ENCODE measurements around the gene AMPH. TPM values are rescaled to one million over a fixed set of nuclear protein-coding genes. Genes with fewer than 3 reads are reported as not detected.

The AMPH gene
- total RNA-seq, 4 donors from 2014 or later = 3.5 to 37.0 (median 10.9) TPM

DNA sequence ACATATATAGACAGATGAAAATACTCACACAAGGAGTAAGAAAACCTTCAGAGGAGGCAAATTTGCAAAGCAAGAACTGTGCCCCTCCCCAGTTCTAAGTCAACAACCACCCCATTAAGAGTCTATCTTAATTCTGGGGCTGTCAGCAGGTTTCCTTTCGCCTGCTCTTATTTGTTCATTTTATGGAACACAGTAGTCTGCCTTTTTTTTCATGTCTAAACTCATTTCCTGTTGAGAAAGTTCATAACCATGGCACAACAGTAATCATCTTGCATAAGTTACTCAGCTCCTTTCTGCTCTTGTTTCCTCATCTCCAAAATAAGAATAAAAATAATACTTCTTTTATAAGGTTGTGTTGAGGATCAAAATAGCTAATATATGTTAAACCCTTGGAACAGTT is 25.8 kb upstream of the AMPH start:
- Histone ChIP-seq H3K9me3 (peaks cover 0 to 12% (median 3%) of the 10 kb centered on the region in 4 donors), H3K27ac (no peak overlapping the region), H3K27me3 (no peaks in the 10 kb centered on the region), H3K4me1 (no peaks in the 10 kb centered on the region), H3K36me3 (no peaks in the 10 kb centered on the region), H3K4me3 (no peak overlapping the region)
- DNase-seq (ENCODE audit: low spot score in 2 of 2) = no peak
- WGBS, 2 donors = 55 to 58% methylated on average over 1 of the region's 1 CpG
- TF ChIP-seq, protein P1, sequence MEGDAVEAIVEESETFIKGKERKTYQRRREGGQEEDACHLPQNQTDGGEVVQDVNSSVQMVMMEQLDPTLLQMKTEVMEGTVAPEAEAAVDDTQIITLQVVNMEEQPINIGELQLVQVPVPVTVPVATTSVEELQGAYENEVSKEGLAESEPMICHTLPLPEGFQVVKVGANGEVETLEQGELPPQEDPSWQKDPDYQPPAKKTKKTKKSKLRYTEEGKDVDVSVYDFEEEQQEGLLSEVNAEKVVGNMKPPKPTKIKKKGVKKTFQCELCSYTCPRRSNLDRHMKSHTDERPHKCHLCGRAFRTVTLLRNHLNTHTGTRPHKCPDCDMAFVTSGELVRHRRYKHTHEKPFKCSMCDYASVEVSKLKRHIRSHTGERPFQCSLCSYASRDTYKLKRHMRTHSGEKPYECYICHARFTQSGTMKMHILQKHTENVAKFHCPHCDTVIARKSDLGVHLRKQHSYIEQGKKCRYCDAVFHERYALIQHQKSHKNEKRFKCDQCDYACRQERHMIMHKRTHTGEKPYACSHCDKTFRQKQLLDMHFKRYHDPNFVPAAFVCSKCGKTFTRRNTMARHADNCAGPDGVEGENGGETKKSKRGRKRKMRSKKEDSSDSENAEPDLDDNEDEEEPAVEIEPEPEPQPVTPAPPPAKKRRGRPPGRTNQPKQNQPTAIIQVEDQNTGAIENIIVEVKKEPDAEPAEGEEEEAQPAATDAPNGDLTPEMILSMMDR (IDR thresholded peaks at IDR 0.05) = no peak
- TF ChIP-seq EP300 (IDR thresholded peaks at IDR 0.05) (no peak), POLR2A (IDR thresholded peaks at IDR 0.05) (no peak)

- Histone ChIP-seq H3K27ac (no peak overlapping the region), H3K4me3 (no peak overlapping the region), H3K36me3 (no peaks in the 10 kb centered on the region), H3K27me3 (no peaks in the 10 kb centered on the region), H3K4me1 (no peaks in the 10 kb centered on the region), H3K9me3 (peaks cover 0 to 11% (median 3%) of the 10 kb centered on the region in 4 donors)
- TF ChIP-seq EP300 (IDR thresholded peaks at IDR 0.05) (no peak), POLR2A (IDR thresholded peaks at IDR 0.05) (no peak)
- TF ChIP-seq, protein P1 (IDR thresholded peaks at IDR 0.05) = no peak
- no peak for DNase-seq (ENCODE audit: low spot score in 2 of 2)
- WGBS, 2 donors = 87 to 88% methylated on average over 27 to 35 of the region's 35 CpGs
These were observed 24.9 kb upstream of the AMPH start for GRCh38 chr7:38655833-38656774.

DNA sequence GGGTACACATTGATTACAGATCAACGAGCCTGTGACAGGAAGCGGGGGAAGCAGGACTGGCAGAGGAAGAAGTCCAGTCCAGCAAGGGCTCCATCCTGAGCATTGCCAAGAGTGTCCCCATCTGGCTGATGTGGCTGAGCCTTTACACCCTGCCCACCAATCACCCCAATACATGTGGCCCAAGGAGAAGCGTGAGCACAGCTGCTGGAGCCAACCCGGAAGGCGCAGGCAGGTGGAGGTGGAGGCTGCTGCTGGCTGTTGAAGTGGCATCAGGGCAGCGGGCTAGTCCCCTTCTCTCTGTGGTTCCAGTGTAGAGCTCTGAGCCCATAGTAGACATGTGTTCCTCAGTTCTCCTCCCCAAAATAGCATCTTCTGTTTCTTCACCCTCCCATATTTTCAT is 6.8 kb upstream of the AMPH start:
- Histone ChIP-seq H3K4me3 (no peak overlapping the region), H3K9me3 (peaks cover 0 to 3% (median 0%) of the 10 kb centered on the region in 4 donors), H3K4me1 (no peaks in the 10 kb centered on the region), H3K36me3 (no peaks in the 10 kb centered on the region), H3K27me3 (no peaks in the 10 kb centered on the region), H3K27ac (no peak overlapping the region)
- WGBS, 2 donors = 91 to 92% methylated on average over 6 of the region's 6 CpGs
- TF ChIP-seq, protein P1 (IDR thresholded peaks at IDR 0.05) = no peak
- TF ChIP-seq EP300 (IDR thresholded peaks at IDR 0.05) (no peak), POLR2A (IDR thresholded peaks at IDR 0.05) (no peak)
- no peak for DNase-seq (ENCODE audit: low spot score in 2 of 2)

DNA sequence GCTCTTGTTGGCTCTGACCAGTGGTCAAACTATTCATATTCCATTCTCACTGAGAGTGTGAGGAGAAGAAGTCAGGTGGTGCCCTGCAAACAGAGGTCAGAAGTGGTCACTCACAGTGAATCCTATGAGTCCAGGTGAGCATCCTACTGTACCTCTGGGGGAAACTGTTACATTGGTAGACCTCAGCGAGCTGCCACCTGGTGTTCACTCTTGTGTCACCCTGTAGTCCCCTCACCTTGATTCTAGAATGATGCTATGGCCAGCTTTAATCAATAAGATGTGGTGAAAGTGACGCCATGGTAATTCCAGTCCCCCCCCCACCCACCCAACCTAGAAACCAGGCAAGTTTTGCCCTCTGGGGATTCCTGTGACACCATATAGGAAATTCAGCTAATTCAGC is 1.2 kb upstream of the AMPH start:
- TF ChIP-seq, protein P1 (IDR thresholded peaks at IDR 0.05) = no peak
- no peak for TF ChIP-seq POLR2A (IDR thresholded peaks at IDR 0.05)
- TF ChIP-seq EP300 (IDR thresholded peaks at IDR 0.05) = no peak
- no peaks in the 10 kb centered on the region for H3K9me3 ChIP-seq
- H3K27ac ChIP-seq = no peak overlapping the region
- H3K4me3 ChIP-seq = no peak overlapping the region
- H3K27me3 ChIP-seq = peaks cover 0 to 20% of the 10 kb centered on the region in 2 donors
- 91 to 100% methylated on average over 2 of the region's 2 CpGs for WGBS, 2 donors
- DNase-seq (ENCODE audit: low spot score in 2 of 2) = no peak
- H3K4me1 ChIP-seq = peaks cover 0 to 22% (median 0%) of the 10 kb centered on the region in 4 donors
- no peaks in the 10 kb centered on the region for H3K36me3 ChIP-seq

Measured in tibial nerve (tissue), 4 donors.